GM19467 (cell line): Measurements from ENCODE around the gene MNX1.
A peak's percentile ranks its signal among the peaks of the same experiment; 100 is the strongest.

Experiments used
- ATAC-seq: cut with Tn5 transposase; IDR thresholded peaks from one replicate; pipeline ENCODE4 v1.9.1; 2021; ENCODE audit warnings: mild to moderate bottlenecking, moderate library complexity; ENCODE audit not compliant: unreplicated experiment

The MNX1 gene

DNA sequence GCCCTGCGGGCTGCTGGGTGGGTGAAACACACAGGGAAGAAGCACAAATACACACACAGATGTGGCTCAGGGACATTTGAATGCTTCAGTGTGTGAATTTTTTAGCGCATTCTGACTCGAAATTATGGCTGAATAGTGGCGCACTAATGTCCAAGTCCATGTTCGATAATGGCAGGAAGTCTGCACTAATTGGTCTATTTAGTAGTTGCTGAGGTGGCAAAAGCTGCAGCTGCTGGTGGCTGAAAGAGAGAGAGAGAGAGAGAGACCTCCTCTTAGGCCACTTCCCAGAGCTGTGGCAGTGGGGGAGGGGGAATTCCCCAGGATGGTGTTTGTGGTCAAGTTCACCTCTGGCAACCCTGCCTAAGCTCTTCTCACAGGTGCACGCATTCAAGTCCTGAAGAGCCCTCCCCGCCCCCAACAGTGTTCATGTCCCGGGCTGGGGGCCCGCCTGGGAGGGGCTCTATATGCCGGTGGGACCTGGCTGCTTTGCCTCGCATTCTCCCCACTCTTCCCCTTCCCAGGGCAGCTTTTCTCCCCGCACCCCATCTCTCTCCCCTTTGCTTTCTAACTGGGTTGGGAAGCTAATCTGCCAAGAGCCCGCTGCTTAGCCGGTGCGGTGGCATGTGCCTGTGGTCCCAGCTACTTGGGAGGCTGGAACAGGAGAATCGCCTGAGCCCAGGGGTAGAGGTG lies 6.0 kb upstream of the MNX1 start:
- peak; percentile 61 for ATAC-seq

DNA sequence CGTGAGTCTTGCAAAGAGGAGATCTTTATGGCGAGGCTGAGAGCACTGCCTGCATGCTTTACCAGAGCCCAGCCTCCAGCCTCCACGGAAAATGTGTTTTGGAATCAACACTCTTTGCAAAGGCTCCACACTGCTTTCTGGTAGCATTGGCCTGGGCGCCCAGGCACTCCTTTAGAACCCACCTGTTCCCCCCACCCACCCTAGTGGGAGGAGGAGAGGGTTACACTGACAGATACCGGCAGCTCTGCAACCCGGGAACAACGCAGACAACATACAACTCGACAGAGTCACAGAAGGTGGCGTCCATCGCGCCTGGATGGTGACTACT lies 5.5 kb upstream of the MNX1 start:
- peak; percentile 14 for ATAC-seq

DNA sequence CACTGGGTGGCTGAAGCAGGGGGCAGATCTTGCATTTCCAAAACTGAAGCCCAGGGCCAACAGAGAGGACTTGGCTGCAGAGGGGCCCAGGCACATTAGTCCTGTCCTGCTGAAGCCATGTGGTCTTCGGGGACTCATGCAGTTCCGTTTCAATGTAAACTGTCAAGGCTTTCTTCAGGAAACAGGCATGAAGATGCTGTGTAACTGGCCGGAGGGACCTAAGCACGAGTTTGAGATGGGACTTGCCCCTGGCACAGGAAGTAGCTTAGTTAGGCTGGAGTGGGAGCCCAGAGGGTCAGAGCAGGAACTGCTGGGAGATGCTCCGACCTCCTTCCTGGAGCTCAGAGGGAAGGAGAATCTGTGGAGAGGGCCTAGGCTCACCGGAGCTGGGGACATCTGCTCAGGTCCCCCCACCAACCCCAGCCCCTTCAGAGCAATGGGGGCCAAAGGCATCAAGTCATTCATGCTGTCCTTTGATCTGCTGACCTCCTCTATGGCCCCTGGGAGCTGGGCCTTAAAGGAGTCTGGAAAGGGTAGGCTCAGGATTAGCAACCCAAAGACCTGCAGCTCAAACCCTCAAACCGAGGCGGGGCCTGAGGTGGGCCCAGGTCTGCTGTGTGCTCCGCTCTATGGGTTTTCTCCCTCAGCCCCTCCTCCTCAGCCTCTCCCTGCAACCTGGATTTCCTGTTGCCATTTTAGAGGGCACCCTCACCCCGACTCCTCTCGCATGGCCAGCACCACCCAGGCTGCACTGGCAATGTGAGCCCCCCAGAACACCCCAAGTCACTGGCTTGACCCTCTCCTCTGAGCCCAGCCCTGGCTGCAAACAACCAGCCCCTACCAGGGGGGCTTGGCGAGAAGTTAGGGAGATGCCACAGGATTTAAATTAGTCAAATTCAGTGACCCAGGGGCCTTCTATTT lies 4.4 kb upstream of the MNX1 start:
- no peak for ATAC-seq

DNA sequence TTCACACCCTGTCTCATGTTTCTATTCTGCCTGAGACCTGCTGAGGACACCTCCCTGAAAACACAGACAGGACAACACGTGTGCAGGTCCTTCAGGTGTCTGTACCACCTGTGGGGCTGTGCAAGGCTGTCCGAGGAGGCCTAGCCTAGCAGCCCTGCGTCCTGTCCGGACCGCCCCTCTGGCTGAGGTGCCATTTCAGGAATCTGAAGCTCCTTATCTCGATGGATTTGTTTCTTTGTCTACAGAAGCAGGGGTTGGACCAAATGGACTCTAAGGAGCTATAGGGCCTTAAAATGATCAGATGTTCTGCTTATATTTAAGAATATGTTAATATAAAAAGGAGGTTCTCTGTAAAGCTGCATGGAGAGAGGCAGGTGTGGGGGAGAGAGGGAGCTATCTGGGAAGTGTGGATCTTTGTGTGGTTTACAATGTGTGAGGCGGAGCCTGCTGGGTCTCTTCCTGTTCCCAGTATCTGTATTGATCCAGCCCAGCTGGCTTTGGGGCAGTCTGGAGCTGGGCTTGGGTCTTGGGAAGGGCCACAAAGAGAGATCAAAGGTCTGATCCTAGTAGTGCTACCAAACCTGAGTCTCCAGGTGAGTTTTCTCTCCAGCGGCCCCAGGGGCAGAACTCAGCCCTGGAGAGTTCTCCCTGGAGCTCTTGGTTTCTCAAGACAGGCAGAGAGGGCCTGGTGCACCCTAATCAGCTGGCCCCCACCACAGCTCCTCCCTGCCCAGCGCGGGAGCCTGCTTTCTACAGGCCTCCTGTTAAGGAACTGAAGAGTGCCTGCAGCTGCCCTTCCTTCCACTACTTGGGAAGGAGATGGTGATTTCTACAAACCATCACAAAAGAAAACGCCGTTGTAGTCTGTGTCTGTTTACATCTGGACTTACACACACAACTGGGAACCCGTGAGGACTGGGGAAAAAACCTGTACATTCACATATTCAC lies 3.4 kb upstream of the MNX1 start:
- no peak for ATAC-seq

DNA sequence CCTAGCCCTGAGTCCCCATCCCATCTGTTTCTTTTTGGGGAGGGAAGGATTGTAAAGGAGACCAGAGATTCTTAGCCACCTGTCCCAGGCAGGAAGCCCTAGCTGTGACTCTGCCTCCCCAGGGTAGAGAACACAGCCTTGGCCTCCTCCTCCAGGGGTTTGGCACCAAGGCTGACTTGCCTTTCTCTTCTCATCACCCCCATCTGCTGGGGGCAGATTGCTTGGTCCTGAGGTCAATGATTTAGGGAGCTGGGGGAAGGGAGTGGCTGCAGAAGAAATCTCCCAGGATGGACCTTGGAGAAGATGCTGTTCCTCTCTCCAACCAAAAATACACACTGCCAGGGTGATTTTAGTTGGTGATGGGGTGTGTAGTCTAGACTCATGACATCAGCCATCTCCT lies 2.6 kb upstream of the MNX1 start:
- ATAC-seq = no peak

DNA sequence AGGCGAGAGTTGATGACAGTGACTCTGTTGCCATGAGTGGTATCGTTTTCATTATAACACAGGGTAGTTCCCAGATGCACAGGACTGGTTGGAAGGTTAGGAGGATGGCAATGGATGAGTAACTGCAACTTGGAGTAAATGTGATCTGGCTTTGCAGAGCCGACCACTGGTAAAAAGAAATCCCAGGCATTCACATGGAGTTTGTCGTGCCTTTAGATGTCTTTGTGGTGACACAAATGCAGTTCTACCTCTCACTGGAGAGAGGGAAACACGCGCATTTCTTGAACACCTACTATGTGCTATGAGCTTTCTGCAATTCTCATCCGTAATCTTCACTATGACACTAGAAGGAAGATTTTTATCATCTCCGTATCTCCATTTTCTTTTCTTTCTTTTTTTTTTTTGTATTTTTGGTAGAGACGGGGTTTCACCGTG lies 1.7 kb upstream of the MNX1 start:
- ATAC-seq = no peak

DNA sequence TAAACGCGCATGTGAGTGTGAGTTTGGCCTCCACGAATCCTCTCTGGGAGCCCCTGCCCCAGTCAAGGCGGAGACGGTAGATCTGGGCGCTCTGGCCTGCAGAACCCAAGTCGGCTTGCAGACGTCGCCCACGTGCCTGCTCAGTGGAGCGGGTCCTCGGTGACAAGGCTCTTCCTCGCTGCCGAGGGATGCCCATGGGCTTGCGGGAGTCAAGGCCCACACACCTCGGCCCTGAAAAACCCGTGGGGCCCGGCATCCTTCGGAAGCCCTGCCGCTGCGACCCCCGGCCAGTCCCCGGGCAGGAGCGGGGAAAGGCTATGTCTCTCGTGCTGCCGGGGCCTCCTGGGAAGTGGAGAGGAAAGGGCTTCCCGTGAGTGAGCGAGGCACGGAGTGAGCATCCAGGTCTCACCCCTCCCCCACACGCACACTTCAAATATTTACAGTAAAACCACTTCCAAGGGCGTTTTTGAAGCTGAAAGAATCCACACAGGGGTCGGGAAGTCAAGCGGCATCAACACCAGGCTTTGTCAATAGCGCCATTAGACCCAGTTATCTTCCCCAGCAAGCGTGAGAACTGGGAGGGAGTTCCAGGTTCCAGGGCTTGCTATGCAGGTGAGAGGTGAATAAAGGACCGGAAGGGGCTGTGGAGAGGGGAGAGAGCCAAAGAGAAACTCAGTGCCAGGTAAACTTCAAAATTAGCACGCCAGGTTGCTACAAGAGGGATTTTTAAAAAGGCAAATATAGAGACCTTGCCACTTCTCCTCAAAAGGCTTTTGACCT lies 1.1 kb upstream of the MNX1 start:
- ATAC-seq = no peak

DNA sequence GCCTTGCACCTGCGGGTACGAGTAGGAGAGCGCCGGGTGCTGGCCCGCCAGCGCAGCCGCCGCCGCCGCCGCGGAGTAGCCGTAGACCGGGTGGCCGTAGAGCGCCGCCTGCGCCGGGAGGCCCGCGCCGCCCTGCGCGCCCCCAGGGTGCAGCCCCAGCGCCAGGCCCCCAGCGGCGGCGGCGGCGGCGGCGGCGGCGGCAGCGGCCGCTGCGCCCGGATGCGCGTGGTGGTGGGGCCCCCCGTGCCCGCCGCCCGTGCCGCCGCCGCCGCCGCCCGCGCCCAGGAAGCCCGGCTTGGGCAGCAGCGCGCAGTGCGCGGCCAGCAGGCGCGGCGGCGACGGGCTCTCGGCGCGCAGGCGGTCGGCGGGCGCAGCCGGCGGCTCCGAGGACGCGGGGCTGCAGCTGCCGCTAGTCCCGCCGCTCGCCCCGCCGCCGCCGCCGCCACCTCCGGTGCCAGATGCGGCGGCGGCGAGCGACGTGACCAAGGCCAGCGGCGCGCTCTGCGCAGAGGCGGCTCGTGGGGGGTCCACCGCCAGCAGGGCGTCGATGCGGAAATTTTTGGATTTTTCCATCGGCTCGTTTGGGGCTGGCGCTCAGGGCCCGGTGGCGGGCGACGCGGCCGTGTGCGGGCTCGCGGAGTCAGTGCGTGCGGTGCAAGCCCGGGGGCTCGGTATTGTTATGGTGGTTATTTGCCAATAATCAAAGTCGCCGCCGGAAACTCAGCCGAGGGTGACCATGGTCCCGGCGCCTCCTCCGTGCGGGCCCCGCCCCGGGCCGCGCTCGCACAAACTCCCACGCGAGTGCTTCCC lies 480 bp downstream of the MNX1 start:
- peak; percentile 19 for ATAC-seq

DNA sequence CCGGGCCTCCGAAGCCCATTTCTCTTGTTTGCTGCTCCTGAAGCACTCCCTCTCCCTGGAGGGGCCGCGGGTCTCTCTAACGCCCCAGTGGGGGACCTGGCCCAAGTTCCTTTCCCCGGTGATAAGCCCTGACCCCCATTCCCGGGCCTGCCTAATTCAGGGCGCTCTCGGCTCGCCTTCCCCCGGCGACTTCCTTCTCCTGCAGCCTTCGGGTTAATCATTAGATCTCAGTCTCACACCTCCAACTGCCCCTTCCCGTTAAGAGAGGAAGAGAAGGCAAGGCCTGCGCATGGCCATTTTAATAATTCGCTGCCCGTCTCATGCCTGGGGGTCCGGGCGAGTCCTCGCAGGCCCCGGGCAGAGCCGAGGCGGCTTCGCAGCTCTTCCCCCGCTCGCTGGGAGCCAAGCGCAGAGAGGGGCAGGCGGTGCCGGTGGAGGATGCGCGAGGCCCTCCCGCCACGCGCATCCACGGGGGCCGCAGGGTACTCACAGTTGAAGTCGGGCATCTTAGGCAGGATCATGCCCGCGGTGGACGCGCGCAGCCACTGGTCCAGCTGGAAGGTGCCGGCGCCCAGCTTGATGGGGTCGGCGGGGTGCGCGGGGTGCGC lies 1.2 kb downstream of the MNX1 start:
- peak; percentile 40 for ATAC-seq

DNA sequence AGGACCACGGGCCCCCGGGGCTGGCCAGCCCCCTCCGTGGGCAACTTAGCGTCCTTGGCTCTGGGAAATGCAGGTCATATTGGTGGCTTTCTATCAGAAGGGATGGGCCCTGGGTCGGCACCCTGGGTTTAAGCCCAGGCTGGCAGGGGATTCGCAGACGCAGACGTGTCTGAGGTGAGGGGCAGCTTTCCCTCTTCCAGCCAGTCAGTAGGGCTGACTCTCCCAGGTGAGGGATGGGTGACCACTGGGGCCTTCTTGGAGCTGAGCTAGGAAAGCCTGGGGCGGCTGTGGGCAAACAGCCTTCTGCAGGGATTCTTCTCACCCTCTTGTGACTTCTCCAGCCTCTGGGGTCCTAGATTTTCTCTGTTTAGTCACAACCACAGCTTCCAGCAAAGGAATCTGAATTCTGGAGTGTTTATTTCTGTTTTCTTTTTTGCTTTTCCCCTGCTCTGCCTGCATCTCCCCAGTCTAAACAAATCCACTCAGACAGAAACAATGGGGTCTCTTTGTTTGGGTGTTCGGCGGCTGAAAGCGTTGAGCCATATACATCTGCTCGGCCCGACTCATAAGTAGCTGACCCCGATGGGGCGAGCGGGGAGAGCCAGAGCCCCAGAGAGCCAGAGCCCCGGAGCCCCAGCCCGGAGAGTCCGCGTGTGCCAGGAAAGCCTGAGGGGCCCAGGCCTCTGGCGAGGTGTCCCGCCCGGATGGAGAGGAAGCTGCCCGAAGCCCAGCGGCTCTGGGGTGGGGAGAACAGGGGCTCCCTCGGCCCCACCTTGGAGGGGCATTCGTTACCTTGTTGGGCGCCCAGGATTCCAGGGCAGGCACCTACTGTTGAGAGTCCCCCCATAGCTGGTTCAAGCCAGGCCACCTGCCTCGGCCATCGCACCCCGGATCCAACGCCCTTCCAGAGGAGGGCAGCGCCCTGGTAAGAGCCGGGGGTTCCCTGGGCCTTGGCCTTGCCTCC lies 2.0 kb downstream of the MNX1 start:
- peak; percentile 0 for ATAC-seq

DNA sequence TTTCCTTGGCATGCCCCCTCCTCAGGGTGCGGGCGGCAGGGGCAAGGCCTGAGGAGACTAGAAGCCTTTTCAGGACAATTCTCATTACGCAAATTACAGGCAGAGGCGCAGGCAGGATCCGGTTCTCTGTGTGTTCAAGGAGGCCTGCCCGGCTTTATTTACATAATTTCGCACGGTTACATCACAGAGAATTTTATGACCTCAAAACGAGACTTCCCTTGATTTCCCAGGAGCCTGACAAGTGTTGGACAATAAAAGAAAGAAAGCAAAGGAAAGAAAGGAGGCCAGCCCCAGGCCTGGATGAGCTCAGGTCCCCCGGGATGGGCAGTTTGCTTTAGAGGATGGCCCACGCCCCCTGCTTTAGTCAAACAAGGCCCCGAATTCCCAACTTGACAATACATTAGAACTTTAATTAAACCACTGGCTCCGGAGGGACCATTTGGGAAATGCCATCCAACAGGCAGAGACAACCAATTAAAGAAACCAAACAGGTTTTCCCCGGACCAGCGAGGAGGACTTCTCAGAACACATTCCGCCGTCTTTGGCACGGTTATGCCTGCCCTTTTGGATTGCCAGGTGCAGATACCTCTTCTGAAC lies 2.9 kb downstream of the MNX1 start:
- ATAC-seq = no peak

DNA sequence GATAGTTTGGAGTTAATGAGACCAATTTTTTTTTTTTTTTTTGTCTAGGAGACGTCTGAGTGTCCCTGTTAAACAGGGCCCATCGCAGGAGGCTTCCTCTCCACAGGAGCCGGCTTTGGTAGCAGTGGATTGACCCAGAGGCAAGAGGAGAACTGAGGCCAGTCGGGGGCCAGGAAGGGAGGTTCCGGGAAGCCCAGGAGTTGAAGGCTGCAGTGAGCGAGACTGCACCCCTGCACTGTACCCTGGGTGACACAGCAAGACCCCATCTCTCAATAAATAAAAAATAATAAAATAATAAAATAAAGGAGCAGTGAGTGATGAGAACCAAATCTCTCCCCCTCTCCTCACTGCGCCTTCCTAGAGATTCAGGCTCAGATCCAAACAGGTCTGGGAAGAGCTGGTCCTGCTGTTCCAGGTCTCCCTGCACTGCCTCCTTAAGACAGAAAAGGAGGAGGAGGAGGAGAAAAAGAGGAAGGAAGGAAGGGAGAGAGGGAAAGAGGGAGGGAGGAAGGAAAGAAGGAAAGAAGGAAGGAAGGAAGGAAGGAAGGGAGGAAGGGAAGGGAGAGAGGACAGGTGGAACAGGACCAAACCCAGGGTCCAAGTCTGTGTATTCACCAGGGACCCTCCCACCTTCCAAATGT lies 3.5 kb downstream of the MNX1 start:
- no peak for ATAC-seq

DNA sequence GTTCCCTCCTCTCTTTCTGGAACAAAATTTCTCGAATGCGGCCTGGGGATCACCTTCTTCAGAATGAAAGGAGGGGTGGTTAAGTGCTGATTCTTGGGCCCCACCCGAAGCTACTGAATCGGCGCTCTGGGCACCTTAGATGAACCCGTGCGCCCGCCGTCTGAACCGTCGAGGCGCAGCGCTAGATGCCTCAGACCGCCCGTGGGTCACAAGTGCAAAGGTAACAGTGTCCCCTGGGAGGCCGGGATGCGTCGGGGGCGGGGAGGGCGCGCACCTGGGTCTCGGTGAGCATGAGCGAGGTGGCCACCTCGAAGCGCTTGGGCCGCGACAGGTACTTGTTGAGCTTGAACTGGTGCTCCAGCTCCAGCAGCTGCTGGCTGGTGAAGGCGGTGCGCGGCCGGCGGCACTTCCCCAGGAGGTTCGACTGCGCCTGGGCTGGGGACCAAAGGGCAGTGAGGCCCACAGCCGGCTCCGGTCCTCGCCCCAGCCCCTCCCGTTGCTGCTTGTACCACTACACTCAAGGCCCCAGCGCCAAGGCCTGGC lies 4.2 kb downstream of the MNX1 start:
- ATAC-seq = no peak

DNA sequence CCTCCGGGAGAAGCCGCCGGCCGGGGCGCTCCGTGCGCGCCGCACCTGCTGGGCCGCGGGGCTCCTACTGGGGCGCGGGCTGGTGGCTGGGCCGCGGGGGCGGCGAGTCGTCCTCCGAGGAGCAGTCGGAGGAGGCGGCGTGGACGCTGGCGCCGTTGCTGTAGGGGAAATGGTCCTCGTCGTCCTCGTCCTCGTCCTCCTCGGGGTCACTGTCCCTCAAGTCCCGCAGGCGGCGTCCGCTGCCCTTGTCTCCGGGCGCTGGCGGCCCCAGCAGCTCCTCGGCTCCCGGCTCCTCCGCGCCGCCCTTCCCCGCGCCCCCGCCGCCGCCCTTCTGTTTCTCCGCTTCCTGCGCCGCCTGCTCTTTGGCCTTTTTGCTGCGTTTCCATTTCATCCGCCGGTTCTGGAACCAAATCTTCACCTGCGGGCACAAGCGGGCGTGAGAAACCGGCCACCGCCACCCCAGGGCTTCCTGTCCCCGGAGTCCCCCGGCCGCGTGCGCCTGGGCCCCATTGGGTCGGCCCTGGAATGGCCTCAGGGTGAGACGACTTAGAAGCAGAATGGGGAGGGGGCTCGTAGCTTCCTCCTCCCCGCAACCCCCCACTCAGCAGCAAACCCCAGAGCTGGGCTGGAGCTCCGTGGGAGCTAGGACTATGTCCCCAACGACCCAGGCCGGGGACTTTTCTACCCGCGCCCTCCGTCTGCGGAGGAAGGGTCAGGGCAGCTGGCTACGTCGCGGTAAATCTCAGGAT lies 4.8 kb downstream of the MNX1 start:
- no peak for ATAC-seq

DNA sequence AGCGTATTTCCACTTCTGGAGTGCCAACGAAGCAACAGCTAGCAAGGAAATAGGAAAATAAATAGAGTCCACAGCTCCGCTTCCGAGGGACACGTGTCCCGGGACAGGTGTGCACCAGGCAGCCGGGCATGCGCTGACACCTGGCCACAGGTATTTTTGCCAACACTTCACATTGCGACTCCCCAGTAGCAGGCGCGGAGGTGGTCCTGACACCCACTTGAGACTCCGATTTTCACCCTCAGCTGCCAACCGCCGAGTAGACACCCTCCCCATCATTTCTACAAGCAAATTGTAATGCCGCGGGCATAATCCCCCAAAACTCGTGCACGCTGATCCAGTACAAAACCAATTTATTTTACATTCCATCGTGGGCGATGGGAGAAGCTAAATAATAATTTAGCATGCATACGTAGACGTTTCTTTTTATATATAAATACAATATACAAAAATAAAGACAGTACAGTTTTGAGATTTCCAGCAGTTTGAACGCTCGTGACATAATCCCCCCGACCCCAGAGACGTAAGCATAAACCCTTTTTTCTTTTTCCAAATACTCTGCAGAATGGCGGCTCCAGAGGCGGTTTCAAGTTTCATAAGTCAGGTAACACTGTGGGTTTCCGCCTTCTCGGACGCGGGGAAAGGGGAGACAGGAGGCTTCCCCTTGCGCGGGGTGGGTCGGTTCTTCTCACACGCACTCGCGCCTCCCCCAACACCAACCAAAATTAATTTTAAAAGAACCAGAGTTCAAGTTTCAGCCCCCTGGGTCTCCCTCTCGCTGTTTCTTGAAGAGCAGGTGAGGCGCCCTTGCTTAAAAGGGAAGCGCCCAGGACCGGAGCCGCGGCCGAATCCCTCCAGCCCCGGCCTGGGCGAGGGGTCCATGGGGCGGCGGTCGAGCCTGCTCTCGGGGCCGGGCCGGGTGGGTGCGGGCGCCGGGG lies 5.7 kb downstream of the MNX1 start:
- ATAC-seq = no peak
